DND-41 (cell line): ENCODE results near the gene APH1B.
A peak's percentile ranks its signal among the peaks of the same experiment; 100 is the strongest.

Source experiments
- ATAC-seq: fragments of 200-7000 bp; cut with Tn5 transposase; 3 replicates; pipeline ENCODE4 v1.9.1; 2021; ENCODE audit warnings: low read depth; ENCODE audit not compliant: insufficient read depth
- DNase-seq: peaks from one replicate; pipeline ENCODE4 v3.0.0-alpha.2; 2020
- H2AFZ ChIP-seq: 2 replicates; pipeline ENCODE4 v1.6.0; 2012; ENCODE audit warnings: low read depth, low read length
- H3K27ac ChIP-seq: 2 replicates; pipeline ENCODE4 v1.5.1; 2012; ENCODE audit warnings: low read length, inconsistent platforms
- H3K27me3 ChIP-seq: fragments of 200-600 bp; sonication (generic); 2 replicates; pipeline ENCODE4 v1.6.0; 2012; ENCODE audit warnings: low read length, mild to moderate bottlenecking, inconsistent platforms; ENCODE audit not compliant: insufficient read depth, poor library complexity
- H3K36me3 ChIP-seq: 2 replicates; pipeline ENCODE4 v1.5.1; 2012; ENCODE audit warnings: low read length, inconsistent platforms; ENCODE audit not compliant: insufficient read depth
- H3K4me1 ChIP-seq: 2 replicates; pipeline ENCODE4 v1.5.1; 2012; ENCODE audit warnings: mild to moderate bottlenecking, low read length; ENCODE audit not compliant: insufficient read depth
- H3K4me2 ChIP-seq: 2 replicates; pipeline ENCODE4 v1.6.0; 2012; ENCODE audit warnings: mild to moderate bottlenecking, moderate library complexity, low read length, inconsistent platforms; ENCODE audit not compliant: insufficient read depth
- H3K4me3 ChIP-seq, 2 experiments: fragments of 200-600 bp in 1 of 2; shearing (Covaris generic) in 1 of 2; 2 replicates each; pipeline ENCODE4 v1.5.1; 2012 to 2016; ENCODE audit warnings: inconsistent platforms in 2 of 2, low read length in 2 of 2, mild to moderate bottlenecking in 2 of 2, low read depth in 1 of 2, moderate library complexity in 1 of 2
- H3K79me2 ChIP-seq: 2 replicates; pipeline ENCODE4 v1.6.0; 2012; ENCODE audit warnings: low read length, inconsistent platforms; ENCODE audit not compliant: insufficient read depth
- H3K9ac ChIP-seq: 2 replicates; pipeline ENCODE4 v1.6.0; 2012; ENCODE audit warnings: low read depth, mild to moderate bottlenecking, inconsistent platforms, low read length, moderate library complexity
- H3K9me3 ChIP-seq: 2 replicates; pipeline ENCODE4 v1.5.1; 2012; ENCODE audit warnings: low read length, moderate library complexity, mild to moderate bottlenecking, inconsistent platforms; ENCODE audit not compliant: insufficient read depth, severe bottlenecking
- H4K20me1 ChIP-seq: 2 replicates; pipeline ENCODE4 v1.6.0; 2012; ENCODE audit warnings: low read length; ENCODE audit not compliant: insufficient read depth
- EZH2 ChIP-seq: IDR thresholded peaks from 3 replicates; pipeline ENCODE4 v1.6.1; 2012; ENCODE audit warnings: borderline replicate concordance, low read depth, mild to moderate bottlenecking, moderate library complexity, low read length, inconsistent platforms; ENCODE audit not compliant: severe bottlenecking
- TF ChIP-seq, protein P1 (sequence below): IDR thresholded peaks from 2 replicates; pipeline ENCODE4 v1.5.1; 2012; ENCODE audit warnings: borderline replicate concordance, low read length, moderate library complexity, mild to moderate bottlenecking; ENCODE audit not compliant: poor library complexity, severe bottlenecking; ENCODE audit errors: extremely low read depth

APH1B gene

DNA sequence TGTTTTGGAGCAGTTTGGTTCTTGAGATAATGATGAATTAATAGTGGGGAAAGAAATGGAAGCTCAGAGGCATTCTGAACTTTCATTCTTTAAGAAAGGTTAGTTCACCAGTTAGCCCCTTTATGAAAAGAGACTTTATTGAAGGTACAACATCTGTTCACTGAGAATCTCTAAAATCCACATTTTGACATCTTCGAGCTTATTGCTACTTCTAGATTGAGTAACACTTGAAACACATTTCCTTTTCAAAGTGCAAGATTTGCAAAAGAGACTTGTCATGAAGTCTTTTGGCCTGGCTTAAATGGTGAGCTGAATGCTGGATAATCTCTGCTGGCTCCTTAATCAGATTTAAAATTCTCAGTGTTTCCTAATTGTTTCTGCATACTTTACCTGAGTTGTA, 45.7 kb upstream of the APH1B start:
- no peak for ATAC-seq

DNA sequence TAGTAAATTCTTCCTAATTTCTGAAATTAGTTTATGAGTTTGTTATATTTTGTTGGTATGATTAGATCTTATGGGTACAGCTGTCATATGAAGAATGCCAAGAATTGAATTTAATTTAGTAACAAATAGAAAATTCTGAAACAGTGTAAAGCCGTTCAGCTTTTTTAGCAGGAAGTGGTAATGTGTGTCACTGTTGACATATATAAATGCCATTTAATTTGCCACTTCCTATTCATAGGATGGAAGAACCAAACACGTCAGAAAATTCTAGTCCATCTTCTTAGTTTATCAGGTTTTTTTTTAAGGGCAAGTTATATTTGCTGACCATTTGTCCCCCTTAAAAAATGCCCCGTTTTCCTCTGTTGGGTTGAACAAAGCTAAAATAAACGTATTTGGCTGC, 45.0 kb upstream of the APH1B start:
- peak overlapping the region; percentile 12; the same call in 1 of the 2 replicates for H3K27ac ChIP-seq
- H3K27me3 ChIP-seq = no peaks in the 10 kb centered on the region
- TF ChIP-seq EZH2 = no peak
- TF ChIP-seq, protein P1, sequence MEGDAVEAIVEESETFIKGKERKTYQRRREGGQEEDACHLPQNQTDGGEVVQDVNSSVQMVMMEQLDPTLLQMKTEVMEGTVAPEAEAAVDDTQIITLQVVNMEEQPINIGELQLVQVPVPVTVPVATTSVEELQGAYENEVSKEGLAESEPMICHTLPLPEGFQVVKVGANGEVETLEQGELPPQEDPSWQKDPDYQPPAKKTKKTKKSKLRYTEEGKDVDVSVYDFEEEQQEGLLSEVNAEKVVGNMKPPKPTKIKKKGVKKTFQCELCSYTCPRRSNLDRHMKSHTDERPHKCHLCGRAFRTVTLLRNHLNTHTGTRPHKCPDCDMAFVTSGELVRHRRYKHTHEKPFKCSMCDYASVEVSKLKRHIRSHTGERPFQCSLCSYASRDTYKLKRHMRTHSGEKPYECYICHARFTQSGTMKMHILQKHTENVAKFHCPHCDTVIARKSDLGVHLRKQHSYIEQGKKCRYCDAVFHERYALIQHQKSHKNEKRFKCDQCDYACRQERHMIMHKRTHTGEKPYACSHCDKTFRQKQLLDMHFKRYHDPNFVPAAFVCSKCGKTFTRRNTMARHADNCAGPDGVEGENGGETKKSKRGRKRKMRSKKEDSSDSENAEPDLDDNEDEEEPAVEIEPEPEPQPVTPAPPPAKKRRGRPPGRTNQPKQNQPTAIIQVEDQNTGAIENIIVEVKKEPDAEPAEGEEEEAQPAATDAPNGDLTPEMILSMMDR = no peak
- peaks cover 60% of the 10 kb centered on the region for H3K79me2 ChIP-seq
- no peak overlapping the region for H3K4me3 ChIP-seq
- DNase-seq = no peak
- peak; percentile 87 for ATAC-seq
- no peak overlapping the region for H3K9ac ChIP-seq
- H3K36me3 ChIP-seq = no peaks in the 10 kb centered on the region
- peaks cover 4% of the 10 kb centered on the region; the same call in 1 of the 2 replicates for H4K20me1 ChIP-seq
- no peak overlapping the region for H2AFZ ChIP-seq
- peak overlapping the region; percentile 50 for H3K4me2 ChIP-seq
- peaks cover 22% of the 10 kb centered on the region for H3K4me1 ChIP-seq
- no peaks in the 10 kb centered on the region for H3K9me3 ChIP-seq

More for the DNA sequence above, 45.7 kb upstream of the APH1B start:
- peaks cover 22% of the 10 kb centered on the region for H3K4me1 ChIP-seq
- H3K27ac ChIP-seq = peak overlapping the region; percentile 57; the same call in 1 of the 2 replicates
- H3K4me3 ChIP-seq = no peak overlapping the region
- H2AFZ ChIP-seq = no peak overlapping the region
- peaks cover 54% of the 10 kb centered on the region for H3K79me2 ChIP-seq
- H4K20me1 ChIP-seq = peaks cover 4% of the 10 kb centered on the region; the same call in 1 of the 2 replicates
- H3K36me3 ChIP-seq = no peaks in the 10 kb centered on the region
- H3K4me2 ChIP-seq = peak overlapping the region; percentile 50; the same call in 1 of the 2 replicates
- no peak overlapping the region for H3K9ac ChIP-seq
- no peak for TF ChIP-seq EZH2
- TF ChIP-seq, protein P1 = no peak
- H3K9me3 ChIP-seq = no peaks in the 10 kb centered on the region
- no peak for DNase-seq
- no peaks in the 10 kb centered on the region for H3K27me3 ChIP-seq

DNA sequence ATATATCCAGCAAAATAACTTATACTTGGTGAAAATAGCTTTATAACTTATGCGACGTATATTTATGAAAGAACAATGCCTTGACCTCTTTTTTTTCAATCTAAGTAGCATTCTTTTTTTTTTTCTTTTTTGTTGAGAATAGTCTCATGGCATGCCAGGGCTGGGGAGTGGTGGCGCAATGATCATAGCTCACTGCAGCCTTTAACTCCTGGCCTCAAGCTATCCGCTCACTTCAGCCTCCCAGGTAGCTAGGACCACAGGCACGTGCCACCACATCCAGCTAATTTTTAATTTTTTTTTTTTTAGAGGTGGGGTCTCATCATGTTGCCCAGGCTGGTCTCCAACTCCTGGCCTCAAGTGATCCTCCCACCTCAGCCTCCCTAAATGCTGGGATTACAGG, 44.5 kb upstream of the APH1B start:
- TF ChIP-seq, protein P1 = no peak
- no peak overlapping the region; the same call in 1 of the 2 replicates for H3K27ac ChIP-seq
- H3K4me2 ChIP-seq = no peak overlapping the region
- no peak overlapping the region for H3K9ac ChIP-seq
- H3K4me1 ChIP-seq = peaks cover 22% of the 10 kb centered on the region
- H3K79me2 ChIP-seq = peaks cover 63% of the 10 kb centered on the region
- H3K36me3 ChIP-seq = no peaks in the 10 kb centered on the region
- no peak for ATAC-seq
- no peak for DNase-seq
- H3K4me3 ChIP-seq = no peak overlapping the region
- no peak overlapping the region for H2AFZ ChIP-seq
- H3K9me3 ChIP-seq = no peaks in the 10 kb centered on the region
- peaks cover 4% of the 10 kb centered on the region; the same call in 1 of the 2 replicates for H4K20me1 ChIP-seq
- no peaks in the 10 kb centered on the region for H3K27me3 ChIP-seq
